Measurements from ENCODE around the gene CCDC148. TPM values are rescaled to one million over a fixed set of nuclear protein-coding genes. Genes with fewer than 3 reads are reported as not detected.

Gene CCDC148
- total and polyA plus RNA-seq, 2 experiments from 2014 or later = 1.2 to 1.8 TPM

GRCh38 chr2:158502974-158503373 is 46.4 kb upstream of the CCDC148 start (continued):
- TF ChIP-seq REST (IDR thresholded peaks at IDR 0.05; ENCODE audit: unreplicated experiment) = no peak
- TF ChIP-seq ZNF331 (CRISPR knock-in tag; IDR thresholded peaks at IDR 0.05; ENCODE audit: low read depth) = no peak

GRCh38 chr2:158501301-158501700 is 44.7 kb upstream of the CCDC148 start:
- DNase-seq (ENCODE audit: low spot score) = no peak
- H3K9me3 Mint-ChIP-seq = no peaks in the 10 kb centered on the region
- no peak overlapping the region for H3K4me3 ChIP-seq
- no peak for ATAC-seq
- peaks cover 100% of the 10 kb centered on the region for H3K79me2 ChIP-seq (replicated peaks; ENCODE audit: insufficient read depth)
- H3K27me3 ChIP-seq (ENCODE audit: insufficient read depth) = no peaks in the 10 kb centered on the region
- H3K36me3 ChIP-seq (ENCODE audit: insufficient read depth) = no peaks in the 10 kb centered on the region
- no peak overlapping the region for H3K27ac Mint-ChIP-seq
- peaks cover 35% of the 10 kb centered on the region for H3K4me1 ChIP-seq (ENCODE audit: insufficient read depth)
- no peaks in the 10 kb centered on the region for H3K27me3 Mint-ChIP-seq (ENCODE audit: insufficient read depth, low read depth, poor library complexity)
- no peaks in the 10 kb centered on the region; the same call in 2 of the 3 replicates for H3K36me3 Mint-ChIP-seq (ENCODE audit: low read depth)
- H3K4me1 Mint-ChIP-seq = peaks cover 49% of the 10 kb centered on the region
- H4K20me1 ChIP-seq (replicated peaks; ENCODE audit: insufficient read depth) = peaks cover 10% of the 10 kb centered on the region
- no peak overlapping the region for H2AFZ ChIP-seq
- no peak overlapping the region for H3K4me2 ChIP-seq
- H3K9me2 ChIP-seq (ENCODE audit: insufficient read depth) = no peaks in the 10 kb centered on the region
- no peaks in the 10 kb centered on the region for H3F3A ChIP-seq (replicated peaks; ENCODE audit: low read depth)
- H3K4me3 Mint-ChIP-seq = no peak overlapping the region
- H3K27ac ChIP-seq (ENCODE audit: low read depth) = no peak overlapping the region
- TF ChIP-seq JUNB (IDR thresholded peaks at IDR 0.05; ENCODE audit: unreplicated experiment) (no peak), ETS1 (IDR thresholded peaks at IDR 0.05) (no peak), ZNF462 (CRISPR knock-in tag; IDR thresholded peaks at IDR 0.05) (no peak), ZNF331 (CRISPR knock-in tag; IDR thresholded peaks at IDR 0.05; ENCODE audit: low read depth) (no peak), EZH2 (IDR thresholded peaks at IDR 0.05; ENCODE audit: low read depth, unreplicated experiment) (no peak), NANOG (IDR thresholded peaks at IDR 0.05; ENCODE audit: borderline replicate concordance) (no peak), CTCF (conservative IDR thresholded peaks at IDR 0.05; ENCODE audit: low read depth in 2 of 2) (no peak), REST (IDR thresholded peaks at IDR 0.05; ENCODE audit: unreplicated experiment) (no peak)

Data from GM23338 (cell line).